WERI-Rb-1 (cell line): Measurements from ENCODE around the gene LTBP1.

Experiments
- DNase-seq: peaks from one replicate; pipeline ENCODE4 v3.0.0-alpha.2; 2020
- H3K27ac ChIP-seq: fragments of 250-450 bp; sonication (Bioruptor Pico); 2 replicates; pipeline ENCODE4 v1.5.1; 2020; ENCODE audit warnings: mild to moderate bottlenecking, moderate library complexity
- H3K27me3 ChIP-seq: fragments of 250-450 bp; sonication (Bioruptor Pico); 2 replicates; pipeline ENCODE4 v1.5.1; 2021; ENCODE audit warnings: mild to moderate bottlenecking, low read depth, moderate library complexity; ENCODE audit not compliant: insufficient read depth, severe bottlenecking
- H3K36me3 ChIP-seq: fragments of 250-450 bp; sonication (Bioruptor Pico); 2 replicates; pipeline ENCODE4 v1.5.1; 2020; ENCODE audit warnings: mild to moderate bottlenecking, moderate library complexity
- H3K4me3 ChIP-seq: 2 replicates; pipeline ENCODE4 v1.5.1; 2011; ENCODE audit warnings: low read depth, mild to moderate bottlenecking, control low read depth, low read length
- H3K9me3 ChIP-seq: fragments of 250-450 bp; sonication (Bioruptor Pico); 2 replicates; pipeline ENCODE4 v1.5.1; 2021; ENCODE audit warnings: mild to moderate bottlenecking, moderate library complexity; ENCODE audit not compliant: severe bottlenecking
- TF ChIP-seq, protein P1 (sequence below): IDR thresholded peaks from 2 replicates; pipeline ENCODE4 v1.5.1; 2011; ENCODE audit warnings: low read depth, mild to moderate bottlenecking, control low read depth, inconsistent platforms, low read length

Gene LTBP1

DNA sequence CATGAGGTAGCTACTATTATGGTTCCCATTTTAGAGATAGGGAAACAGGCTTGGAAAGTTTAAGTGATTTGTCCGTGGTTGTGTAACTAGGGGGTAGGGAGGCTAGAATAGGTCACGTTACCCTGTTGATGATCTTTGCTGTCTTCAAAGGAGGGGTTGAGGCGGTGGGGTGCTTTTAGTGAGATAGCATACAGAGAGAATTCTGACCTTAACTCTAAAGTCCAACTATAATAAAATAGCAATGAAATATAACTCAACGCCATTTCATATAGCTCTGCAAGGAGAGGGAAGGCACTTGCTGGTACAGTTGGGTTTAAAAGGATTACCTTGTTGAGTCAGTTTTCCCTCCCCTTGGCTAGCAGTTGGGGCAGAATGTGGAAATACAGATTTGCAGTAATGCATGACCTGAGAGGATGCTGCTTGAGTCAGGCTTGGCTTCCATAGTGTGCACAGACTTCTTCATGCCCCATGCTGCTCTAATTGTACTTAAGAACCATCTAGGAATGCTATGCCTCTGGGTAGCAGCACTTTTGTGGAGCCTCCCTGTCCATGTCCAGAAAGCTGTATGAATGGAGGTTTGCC, 143.9 kb downstream of the LTBP1 start:
- Histone ChIP-seq H3K36me3 (no peaks in the 10 kb centered on the region), H3K27ac (no peak overlapping the region), H3K27me3 (no peaks in the 10 kb centered on the region), H3K9me3 (no peaks in the 10 kb centered on the region), H3K4me3 (no peak overlapping the region)
- TF ChIP-seq, protein P1, sequence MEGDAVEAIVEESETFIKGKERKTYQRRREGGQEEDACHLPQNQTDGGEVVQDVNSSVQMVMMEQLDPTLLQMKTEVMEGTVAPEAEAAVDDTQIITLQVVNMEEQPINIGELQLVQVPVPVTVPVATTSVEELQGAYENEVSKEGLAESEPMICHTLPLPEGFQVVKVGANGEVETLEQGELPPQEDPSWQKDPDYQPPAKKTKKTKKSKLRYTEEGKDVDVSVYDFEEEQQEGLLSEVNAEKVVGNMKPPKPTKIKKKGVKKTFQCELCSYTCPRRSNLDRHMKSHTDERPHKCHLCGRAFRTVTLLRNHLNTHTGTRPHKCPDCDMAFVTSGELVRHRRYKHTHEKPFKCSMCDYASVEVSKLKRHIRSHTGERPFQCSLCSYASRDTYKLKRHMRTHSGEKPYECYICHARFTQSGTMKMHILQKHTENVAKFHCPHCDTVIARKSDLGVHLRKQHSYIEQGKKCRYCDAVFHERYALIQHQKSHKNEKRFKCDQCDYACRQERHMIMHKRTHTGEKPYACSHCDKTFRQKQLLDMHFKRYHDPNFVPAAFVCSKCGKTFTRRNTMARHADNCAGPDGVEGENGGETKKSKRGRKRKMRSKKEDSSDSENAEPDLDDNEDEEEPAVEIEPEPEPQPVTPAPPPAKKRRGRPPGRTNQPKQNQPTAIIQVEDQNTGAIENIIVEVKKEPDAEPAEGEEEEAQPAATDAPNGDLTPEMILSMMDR, result no peak
- DNase-seq, result no peak

DNA sequence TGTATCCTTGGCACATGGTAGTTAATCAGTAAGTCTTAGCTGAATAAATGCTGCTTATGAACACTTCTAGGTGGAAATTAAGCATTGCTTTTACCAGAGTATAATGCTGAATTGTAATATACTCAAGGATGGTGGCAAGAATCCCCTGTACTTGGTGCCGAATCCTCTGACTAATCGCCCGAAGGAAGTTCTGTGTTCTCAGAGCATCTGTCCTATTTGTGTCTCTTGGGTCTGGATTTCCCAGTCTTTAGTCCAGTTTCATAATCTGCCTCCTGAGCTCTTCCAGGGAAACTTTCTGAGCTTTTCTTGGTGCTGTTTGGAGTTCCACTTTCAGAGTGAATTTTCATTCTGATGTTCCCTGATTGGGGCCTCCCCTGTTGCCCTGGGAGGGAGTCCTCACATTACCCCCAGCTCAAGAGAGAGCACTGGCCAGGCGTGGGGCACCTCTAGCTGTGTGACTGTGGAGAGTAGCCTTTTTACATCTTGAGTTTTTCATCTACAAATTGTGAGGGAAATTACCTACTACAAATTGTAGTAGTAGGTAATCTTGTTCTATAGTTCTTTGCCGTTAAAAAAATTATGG, 144.9 kb downstream of the LTBP1 start:
- no peaks in the 10 kb centered on the region for H3K9me3 ChIP-seq
- no peaks in the 10 kb centered on the region for H3K36me3 ChIP-seq
- no peaks in the 10 kb centered on the region for H3K27me3 ChIP-seq
- no peak for DNase-seq
- TF ChIP-seq, protein P1, result no peak
- no peak overlapping the region for H3K27ac ChIP-seq
- no peak overlapping the region for H3K4me3 ChIP-seq

DNA sequence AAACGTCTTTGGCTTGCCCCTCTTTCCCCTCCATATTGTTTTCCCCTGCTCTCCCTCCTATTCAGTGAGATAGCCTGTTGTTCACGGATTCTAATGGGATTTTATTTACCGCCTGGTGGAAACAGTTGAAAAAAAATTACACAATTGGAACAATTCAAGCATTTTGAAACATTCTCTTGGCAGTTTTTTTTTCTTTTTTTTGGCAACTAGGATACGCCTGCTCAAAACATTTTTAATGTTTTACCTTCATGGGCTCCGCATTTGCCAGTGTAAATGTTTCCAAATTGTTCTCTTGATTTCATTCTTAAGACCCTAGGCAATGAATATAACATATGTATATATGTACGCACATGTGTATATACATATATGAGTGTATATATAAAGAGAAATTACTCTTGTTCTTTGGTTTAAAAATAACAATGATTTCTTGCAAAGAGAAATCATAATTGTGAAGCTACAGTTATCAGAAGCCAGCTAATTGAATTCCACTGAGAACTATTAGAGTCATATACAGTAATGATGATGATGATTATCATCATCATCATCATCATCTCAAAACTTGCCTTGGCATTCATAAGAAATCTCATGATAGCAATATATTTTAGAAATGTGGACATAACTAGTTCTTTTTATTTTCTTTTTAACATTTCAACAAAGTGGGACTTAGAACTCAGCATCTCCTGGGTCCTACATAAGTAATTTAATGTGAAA, 146.7 kb downstream of the LTBP1 start:
- no peak overlapping the region for H3K4me3 ChIP-seq
- TF ChIP-seq, protein P1, result no peak
- H3K9me3 ChIP-seq, result no peaks in the 10 kb centered on the region
- no peaks in the 10 kb centered on the region for H3K27me3 ChIP-seq
- H3K36me3 ChIP-seq, result no peaks in the 10 kb centered on the region
- H3K27ac ChIP-seq, result no peak overlapping the region
- no peak for DNase-seq

DNA sequence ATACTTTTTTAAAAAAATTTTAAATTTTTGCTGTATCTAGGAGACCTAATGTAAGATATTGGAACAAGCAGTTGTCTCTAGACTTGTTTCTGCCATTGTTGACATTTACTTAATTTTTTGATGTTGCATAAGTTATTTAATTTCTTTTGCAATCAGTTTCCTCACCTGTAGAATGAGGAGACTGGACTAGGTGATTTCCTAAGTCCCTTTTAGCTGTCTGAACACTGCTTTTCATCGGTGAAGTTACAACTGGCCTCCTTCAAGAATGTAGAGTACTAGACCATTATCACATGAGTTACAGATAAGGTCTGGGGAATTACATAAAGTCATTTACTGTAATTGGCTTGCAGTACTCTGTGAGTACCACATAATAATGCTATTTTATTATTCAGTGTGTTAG, 147.6 kb downstream of the LTBP1 start:
- no peak for DNase-seq
- TF ChIP-seq, protein P1, result no peak
- H3K9me3 ChIP-seq, result no peaks in the 10 kb centered on the region
- no peaks in the 10 kb centered on the region for H3K27me3 ChIP-seq
- no peaks in the 10 kb centered on the region for H3K36me3 ChIP-seq
- H3K4me3 ChIP-seq, result no peak overlapping the region
- no peak overlapping the region for H3K27ac ChIP-seq

DNA sequence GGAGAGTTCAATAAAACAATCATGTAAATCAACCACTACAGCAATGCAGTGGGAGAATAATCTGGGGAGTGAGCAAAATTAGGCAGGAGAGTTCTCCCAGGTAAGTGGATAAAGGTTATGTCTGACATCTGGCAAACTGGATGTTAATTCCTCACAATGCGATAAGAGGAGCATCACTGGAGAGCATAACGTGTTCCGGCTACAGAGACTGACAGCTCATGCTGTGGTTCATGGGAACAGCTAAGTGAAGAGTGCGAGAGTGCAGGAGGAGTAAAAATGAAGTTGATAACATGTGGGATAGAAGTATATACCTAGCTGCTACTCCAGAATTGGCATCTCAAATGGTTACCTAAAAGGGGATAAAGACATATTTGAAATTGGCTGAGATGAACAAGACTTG, 153.2 kb downstream of the LTBP1 start:
- no peak overlapping the region for H3K4me3 ChIP-seq
- no peaks in the 10 kb centered on the region for H3K36me3 ChIP-seq
- H3K27me3 ChIP-seq, result no peaks in the 10 kb centered on the region
- no peak for DNase-seq
- TF ChIP-seq, protein P1, result no peak
- no peak overlapping the region for H3K27ac ChIP-seq
- H3K9me3 ChIP-seq, result no peaks in the 10 kb centered on the region
